A673 (cell line): ENCODE data around the gene SOCS7. TPM values are rescaled to one million over a fixed set of nuclear protein-coding genes. Genes with fewer than 3 reads are reported as not detected.

Source experiments
- BruUV-seq: library from RNA; stranded (reverse); fragments of 400-500 nt; replicated peaks from 2 replicates; lab custom pipeline; 2021; lab: Mats Ljungman, UMichigan
- CTCF ChIA-PET: fragments of 300-600 bp; sonication (Branson Sonifier 250); formaldehyde crosslinking; loops from one replicate; lab custom pipeline; 2022; ENCODE audit warnings: antibody characterized with exemption; lab: Charles Lee
- POLR2A ChIA-PET: fragments of 300-600 bp; sonication (Branson Sonifier 250); formaldehyde crosslinking; loops from one replicate; lab custom pipeline; 2022; ENCODE audit warnings: antibody characterized with exemption; ENCODE audit not compliant: low non-redundant PET; lab: Charles Lee
- DNase-seq: peaks from one replicate; pipeline ENCODE4 v3.0.0-alpha.2; 2015; ENCODE audit warnings: low spot score
- H3K27ac ChIP-seq: fragments of 200-600 bp; sonication (generic); 2 replicates; pipeline ENCODE4 v1.5.1; 2016; ENCODE audit warnings: mixed run types, low read depth, mild to moderate bottlenecking, mixed read lengths, antibody characterized with exemption, low read length; ENCODE audit not compliant: poor library complexity, severe bottlenecking
- H3K27me3 ChIP-seq: fragments of 200-600 bp; sonication (generic); replicated peaks from 2 replicates; pipeline ENCODE4 v1.6.1; 2017; ENCODE audit warnings: mixed run types, low read depth, mild to moderate bottlenecking, mixed read lengths, antibody characterized with exemption, low read length; ENCODE audit not compliant: insufficient read depth, poor library complexity
- H3K36me3 ChIP-seq: fragments of 200-600 bp; sonication (generic); 2 replicates; pipeline ENCODE4 v1.6.1; 2016; ENCODE audit warnings: mixed run types, mild to moderate bottlenecking, mixed read lengths, antibody characterized with exemption, low read length; ENCODE audit not compliant: insufficient read depth, poor library complexity, severe bottlenecking
- H3K4me1 ChIP-seq: fragments of 200-600 bp; sonication (generic); 2 replicates; pipeline ENCODE4 v1.6.1; 2017; ENCODE audit warnings: mixed run types, mild to moderate bottlenecking, mixed read lengths, antibody characterized with exemption, low read length; ENCODE audit not compliant: insufficient read depth, poor library complexity, severe bottlenecking
- H3K4me3 ChIP-seq: fragments of 200-600 bp; sonication (generic); 2 replicates; pipeline ENCODE4 v1.5.1; 2016; ENCODE audit warnings: low read depth, mixed run types, mild to moderate bottlenecking, mixed read lengths, low read length; ENCODE audit not compliant: poor library complexity, severe bottlenecking
- H3K9me3 ChIP-seq: fragments of 200-600 bp; sonication (generic); 2 replicates; pipeline ENCODE4 v1.6.1; 2016; ENCODE audit warnings: mixed run types, low read depth, mild to moderate bottlenecking, mixed read lengths, antibody characterized with exemption, low read length; ENCODE audit not compliant: poor library complexity, severe bottlenecking
- EZH2 ChIP-seq: fragments of 200-600 bp; sonication (generic); IDR thresholded peaks from 2 replicates; pipeline ENCODE4 v1.6.1; 2017; ENCODE audit warnings: borderline replicate concordance, low read depth, mild to moderate bottlenecking, mixed read lengths, antibody characterized with exemption, low read length; ENCODE audit not compliant: poor library complexity, severe bottlenecking
- intact Hi-C: fragments of 100-400 bp; cut with micrococcal nuclease; formaldehyde crosslinking; loops from one replicate; pipeline ENCODE4 v1.10.0; 2022; ENCODE audit not compliant: unreplicated experiment
- total RNA-seq: library from RNA; stranded (reverse); gene quantifications from 2 replicates; pipeline ENCODE4 v1.2.3, GENCODE V29; 2021
- TF ChIP-seq, protein P1 (sequence below): fragments of 300-800, 200-600 bp; sonication (generic); conservative IDR thresholded peaks from 2 replicates; pipeline ENCODE4 v1.5.1; 2017; ENCODE audit warnings: low read depth, mild to moderate bottlenecking, antibody characterized with exemption, low read length, moderate library complexity, mixed read lengths

SOCS7 gene
- total RNA-seq, 1 experiment from 2014 or later: 15.2 TPM

DNA sequence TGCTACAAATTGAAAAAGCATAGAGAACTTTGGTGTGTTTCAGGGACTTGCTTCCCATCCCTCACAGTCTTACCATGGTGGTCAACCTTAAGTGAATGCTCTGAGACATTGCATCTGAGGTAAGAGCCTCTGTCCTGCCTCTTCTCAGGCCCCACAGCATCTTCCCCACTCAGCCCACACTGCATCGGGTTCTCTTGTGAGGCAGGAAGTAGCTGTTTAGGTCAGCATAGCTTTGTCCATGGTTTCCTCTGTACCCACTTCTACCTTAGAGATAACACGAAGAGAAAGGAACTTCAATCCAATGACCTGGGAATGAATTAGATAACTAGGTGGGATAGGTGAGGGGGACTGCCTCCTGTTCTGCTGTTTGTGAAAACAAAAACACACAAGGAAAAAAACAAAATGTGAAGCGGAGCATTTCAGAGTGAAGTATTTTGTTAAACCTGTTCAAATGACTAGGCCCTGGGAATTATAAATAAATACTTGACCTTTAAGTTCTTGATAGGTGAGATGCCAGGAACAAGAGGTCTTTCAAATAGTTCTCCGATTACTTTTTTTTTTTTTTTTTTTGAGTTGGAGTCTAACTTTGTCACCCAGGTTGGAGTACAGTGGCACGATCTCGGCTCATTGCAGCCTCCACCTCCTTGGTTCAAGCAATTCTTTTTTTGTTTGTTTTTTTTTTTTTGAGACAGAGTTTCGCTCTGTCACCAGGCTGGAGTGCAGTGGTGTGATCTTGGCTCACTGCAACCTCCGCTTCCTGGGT, 17.7 kb downstream of the SOCS7 start:
- ChIA-PET POLR2A (no interaction called here), CTCF (no interaction called here)
- H3K9me3 ChIP-seq: no peaks in the 10 kb centered on the region
- intact Hi-C loops: no loop called here
- DNase-seq: no peak
- H3K4me3 ChIP-seq: no peak overlapping the region
- no peak overlapping the region for H3K27ac ChIP-seq
- H3K36me3 ChIP-seq: peaks cover 4% of the 10 kb centered on the region
- no peaks in the 10 kb centered on the region for H3K27me3 ChIP-seq
- TF ChIP-seq EZH2: no peak
- TF ChIP-seq, protein P1, sequence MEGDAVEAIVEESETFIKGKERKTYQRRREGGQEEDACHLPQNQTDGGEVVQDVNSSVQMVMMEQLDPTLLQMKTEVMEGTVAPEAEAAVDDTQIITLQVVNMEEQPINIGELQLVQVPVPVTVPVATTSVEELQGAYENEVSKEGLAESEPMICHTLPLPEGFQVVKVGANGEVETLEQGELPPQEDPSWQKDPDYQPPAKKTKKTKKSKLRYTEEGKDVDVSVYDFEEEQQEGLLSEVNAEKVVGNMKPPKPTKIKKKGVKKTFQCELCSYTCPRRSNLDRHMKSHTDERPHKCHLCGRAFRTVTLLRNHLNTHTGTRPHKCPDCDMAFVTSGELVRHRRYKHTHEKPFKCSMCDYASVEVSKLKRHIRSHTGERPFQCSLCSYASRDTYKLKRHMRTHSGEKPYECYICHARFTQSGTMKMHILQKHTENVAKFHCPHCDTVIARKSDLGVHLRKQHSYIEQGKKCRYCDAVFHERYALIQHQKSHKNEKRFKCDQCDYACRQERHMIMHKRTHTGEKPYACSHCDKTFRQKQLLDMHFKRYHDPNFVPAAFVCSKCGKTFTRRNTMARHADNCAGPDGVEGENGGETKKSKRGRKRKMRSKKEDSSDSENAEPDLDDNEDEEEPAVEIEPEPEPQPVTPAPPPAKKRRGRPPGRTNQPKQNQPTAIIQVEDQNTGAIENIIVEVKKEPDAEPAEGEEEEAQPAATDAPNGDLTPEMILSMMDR: no peak
- no peaks in the 10 kb centered on the region for H3K4me1 ChIP-seq
- no TSS peak for BruUV-seq

DNA sequence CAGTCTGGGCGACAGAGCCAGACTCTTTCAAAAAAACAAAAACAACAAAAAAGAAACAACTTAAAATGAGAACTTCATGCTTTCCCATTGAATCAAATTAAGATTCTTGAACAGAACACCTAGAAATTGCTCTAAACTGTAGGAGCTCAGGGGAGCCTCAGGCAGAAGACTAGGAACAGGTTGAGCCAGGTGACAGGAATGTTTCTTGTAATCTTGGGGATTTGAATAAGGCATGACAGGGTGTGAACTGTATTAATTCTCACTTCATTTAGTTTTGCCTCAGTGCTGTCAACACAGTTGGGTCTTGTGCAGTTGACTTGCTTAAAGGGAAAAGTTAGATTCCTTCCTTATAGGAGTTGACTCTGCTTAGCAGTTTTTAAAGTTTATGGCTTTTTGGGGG, 27.8 kb downstream of the SOCS7 start:
- CTCF ChIA-PET: no interaction called here
- no peak overlapping the region for H3K4me3 ChIP-seq
- no peak for TF ChIP-seq EZH2
- TF ChIP-seq, protein P1: no peak

DNA sequence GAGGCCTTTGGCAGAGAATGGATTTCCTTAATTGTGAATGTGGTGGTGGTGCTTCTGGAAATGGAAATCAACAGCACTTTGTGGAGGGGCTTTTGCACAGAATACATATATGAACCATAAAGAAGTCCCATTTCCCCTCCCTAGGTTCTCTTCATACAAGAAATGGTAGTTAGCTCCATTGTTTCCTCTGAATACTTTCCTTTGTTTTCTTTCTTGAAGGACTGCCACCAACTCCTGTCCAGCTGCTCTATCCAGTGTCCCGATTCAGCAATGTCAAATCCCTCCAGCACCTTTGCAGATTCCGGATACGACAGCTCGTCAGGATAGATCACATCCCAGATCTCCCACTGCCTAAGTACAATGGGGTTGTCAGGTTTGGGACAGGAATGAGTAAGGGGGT, 43.4 kb downstream of the SOCS7 start:
- H3K4me3 ChIP-seq: no peak overlapping the region
- CTCF ChIA-PET: no interaction called here
- H3K4me1 ChIP-seq: no peaks in the 10 kb centered on the region
- H3K9me3 ChIP-seq: no peaks in the 10 kb centered on the region
- DNase-seq: no peak
- H3K27ac ChIP-seq: no peak overlapping the region
- H3K36me3 ChIP-seq: no peaks in the 10 kb centered on the region
- BruUV-seq: no TSS peak
- H3K27me3 ChIP-seq: no peaks in the 10 kb centered on the region
- no peak for TF ChIP-seq EZH2
- TF ChIP-seq, protein P1: no peak
- intact Hi-C loops: no loop called here
- POLR2A ChIA-PET: no interaction called here

More for the DNA sequence above, 27.8 kb downstream of the SOCS7 start:
- no peak overlapping the region for H3K27ac ChIP-seq
- no peaks in the 10 kb centered on the region for H3K36me3 ChIP-seq
- DNase-seq: no peak
- H3K9me3 ChIP-seq: no peaks in the 10 kb centered on the region
- H3K27me3 ChIP-seq: no peaks in the 10 kb centered on the region
- POLR2A ChIA-PET: no interaction called here
- intact Hi-C loops: no loop called here
- no TSS peak for BruUV-seq
- H3K4me1 ChIP-seq: no peaks in the 10 kb centered on the region
